MM.1S (cell line): ENCODE results near the gene RNPEP.
A peak's percentile ranks its signal among the peaks of the same experiment; 100 is the strongest.

Source experiments
- DNase-seq: peaks from one replicate; pipeline ENCODE4 v3.0.0-alpha.2; 2015
- H2AFZ ChIP-seq: fragments of 300-600 bp; sonication (generic); 2 replicates; pipeline ENCODE4 v1.6.0; 2016; ENCODE audit warnings: antibody characterized with exemption, low read length
- H3F3A ChIP-seq: fragments of 300-600 bp; sonication (generic); 2 replicates; pipeline ENCODE4 v1.6.1; 2016; ENCODE audit warnings: mild to moderate bottlenecking, antibody characterized with exemption, low read length, moderate library complexity, mixed read lengths; ENCODE audit not compliant: insufficient read depth
- H3K27ac ChIP-seq: fragments of 300-600 bp; sonication (generic); 2 replicates; pipeline ENCODE4 v1.5.1; 2016; ENCODE audit warnings: mild to moderate bottlenecking, low read length
- H3K27me3 ChIP-seq: fragments of 300-600 bp; sonication (generic); replicated peaks from 2 replicates; pipeline ENCODE4 v1.6.0; 2016; ENCODE audit warnings: low read length; ENCODE audit not compliant: insufficient read depth
- H3K36me3 ChIP-seq: fragments of 300-600 bp; sonication (generic); replicated peaks from 2 replicates; pipeline ENCODE4 v1.6.1; 2016; ENCODE audit warnings: mild to moderate bottlenecking, low read length, mixed read lengths; ENCODE audit not compliant: insufficient read depth
- H3K4me1 ChIP-seq: fragments of 300-600 bp; sonication (generic); 2 replicates; pipeline ENCODE4 v1.6.1; 2016; ENCODE audit warnings: low read length, mixed read lengths
- H3K4me2 ChIP-seq: fragments of 300-600 bp; sonication (generic); 2 replicates; pipeline ENCODE4 v1.6.0; 2016; ENCODE audit warnings: low read depth, low read length
- H3K4me3 ChIP-seq: fragments of 300-600 bp; sonication (generic); 2 replicates; pipeline ENCODE4 v1.5.1; 2016; ENCODE audit warnings: low read length, mixed read lengths
- H3K79me2 ChIP-seq: fragments of 300-600 bp; sonication (generic); 2 replicates; pipeline ENCODE4 v1.6.1; 2016; ENCODE audit warnings: mixed run types, low read length, mixed read lengths
- H3K9ac ChIP-seq: fragments of 300-600 bp; sonication (generic); 2 replicates; pipeline ENCODE4 v1.6.1; 2016; ENCODE audit warnings: low read length, mixed read lengths
- H3K9me2 ChIP-seq: fragments of 300-600 bp; sonication (generic); replicated peaks from 2 replicates; pipeline ENCODE4 v1.6.1; 2016; ENCODE audit warnings: mild to moderate bottlenecking, low read length, mixed read lengths; ENCODE audit not compliant: insufficient read depth
- H3K9me3 ChIP-seq: fragments of 300-600 bp; sonication (generic); replicated peaks from 2 replicates; pipeline ENCODE4 v1.6.1; 2016; ENCODE audit warnings: mild to moderate bottlenecking, low read length, mixed read lengths; ENCODE audit not compliant: insufficient read depth
- H4K20me1 ChIP-seq: fragments of 300-600 bp; sonication (generic); 2 replicates; pipeline ENCODE4 v1.6.1; 2016; ENCODE audit warnings: mild to moderate bottlenecking, low read length, moderate library complexity, mixed read lengths; ENCODE audit not compliant: insufficient read depth
- CTCF ChIP-seq: fragments of 300-600 bp; sonication (generic); IDR thresholded peaks from 2 replicates; pipeline ENCODE4 v1.5.1; 2016; ENCODE audit warnings: antibody characterized with exemption, low read length, mixed read lengths
- EZH2 ChIP-seq: fragments of 300-600 bp; sonication (generic); optimal IDR thresholded peaks from 2 replicates; pipeline ENCODE3; 2017; ENCODE audit warnings: low read depth, mild to moderate bottlenecking, antibody characterized with exemption, low read length, mixed read lengths
- EZH2phosphoT487 ChIP-seq: fragments of 300-600 bp; sonication (generic); IDR thresholded peaks from 2 replicates; pipeline ENCODE4 v1.6.1; 2018; ENCODE audit warnings: antibody characterized with exemption, low read length

RNPEP gene

GRCh38 chr1:201946224-201946908 lies 36.1 kb upstream of the RNPEP start, which contains the start of gene LMOD1:
LMOD1 (minus strand) TSS chr1:201946548; CDS start chr1:201946340, 208 bp downstream.
- Histone ChIP-seq H3K27me3 (peaks cover 28% of the 10 kb centered on the region), H3F3A (no peaks in the 10 kb centered on the region), H3K9ac (no peak within 1 kb of the TSS), H3K4me1 (peaks cover 8% of the 10 kb centered on the region), H3K9me3 (no peaks in the 10 kb centered on the region), H3K36me3 (no peaks in the 10 kb centered on the region), H3K4me2 (no peak within 1 kb of the TSS), H4K20me1 (no peaks in the 10 kb centered on the region), H3K79me2 (no peaks in the 10 kb centered on the region), H3K9me2 (no peaks in the 10 kb centered on the region), H2AFZ (no peak within 1 kb of the TSS), H3K27ac (no peak within 1 kb of the TSS), H3K4me3 (no peak within 1 kb of the TSS)
- no peak for TF ChIP-seq EZH2
- no peak for TF ChIP-seq CTCF
- no peak for TF ChIP-seq EZH2phosphoT487
- DNase-seq: no peak

- H3K27ac ChIP-seq: no peak overlapping the region
Observed at GRCh38 chr1:201947697-201948008, 34.8 kb upstream of the RNPEP start.

GRCh38 chr1:201949491-201949890 lies 33.0 kb upstream of the RNPEP start:
- Histone ChIP-seq H3K27ac (no peak overlapping the region), H3K4me1 (peaks cover 8% of the 10 kb centered on the region), H3K9ac (no peak overlapping the region), H2AFZ (no peak overlapping the region), H3K27me3 (peaks cover 28% of the 10 kb centered on the region), H3K79me2 (no peaks in the 10 kb centered on the region), H3K36me3 (no peaks in the 10 kb centered on the region), H3K4me3 (no peak overlapping the region), H3F3A (no peaks in the 10 kb centered on the region), H3K9me3 (no peaks in the 10 kb centered on the region), H4K20me1 (no peaks in the 10 kb centered on the region), H3K9me2 (no peaks in the 10 kb centered on the region), H3K4me2 (no peak overlapping the region)
- no peak for TF ChIP-seq EZH2phosphoT487
- TF ChIP-seq CTCF: no peak
- no peak for TF ChIP-seq EZH2
- DNase-seq: peak; percentile 33

More at GRCh38 chr1:201947697-201948008, 34.8 kb upstream of the RNPEP start:
- Histone ChIP-seq H3K9me2 (no peaks in the 10 kb centered on the region), H3K9me3 (no peaks in the 10 kb centered on the region), H2AFZ (no peak overlapping the region), H3K4me1 (peaks cover 8% of the 10 kb centered on the region), H3K4me2 (no peak overlapping the region), H3K79me2 (no peaks in the 10 kb centered on the region), H3K4me3 (no peak overlapping the region), H3K36me3 (no peaks in the 10 kb centered on the region), H3K9ac (no peak overlapping the region), H4K20me1 (no peaks in the 10 kb centered on the region), H3K27me3 (peaks cover 28% of the 10 kb centered on the region), H3F3A (no peaks in the 10 kb centered on the region)
- no peak for DNase-seq
- TF ChIP-seq EZH2phosphoT487 (no peak), EZH2 (no peak), CTCF (no peak)
